Subcutaneous abdominal adipose tissue (tissue), 5 donors: ENCODE data around the gene TNXB.

ENCODE experiments used
- H3K27ac ChIP-seq: one replicate; pipeline ENCODE4 v1.7.0; 2013; ENCODE audit warnings: low read depth, mild to moderate bottlenecking, inconsistent platforms, low read length, moderate library complexity
- H3K27me3 ChIP-seq, 5 donors: one replicate each; pipeline ENCODE4 v1.7.0; 2013; ENCODE audit warnings: low read length in 5 of 5, inconsistent platforms in 1 of 5; ENCODE audit not compliant: control insufficient read depth in 5 of 5, insufficient read depth in 4 of 5
- H3K36me3 ChIP-seq, 5 donors: one replicate each; pipeline ENCODE4 v1.7.0; 2013; ENCODE audit warnings: low read length in 5 of 5; ENCODE audit not compliant: control insufficient read depth in 5 of 5, insufficient read depth in 5 of 5
- H3K4me1 ChIP-seq, 5 donors: one replicate each; pipeline ENCODE4 v1.7.0; 2013; ENCODE audit warnings: low read length in 5 of 5, mild to moderate bottlenecking in 3 of 5, moderate library complexity in 1 of 5; ENCODE audit not compliant: control insufficient read depth in 5 of 5, insufficient read depth in 5 of 5
- H3K4me3 ChIP-seq, 5 donors: one replicate each; pipeline ENCODE4 v1.7.0; 2013; ENCODE audit warnings: low read length in 5 of 5, low read depth in 1 of 5
- H3K9ac ChIP-seq, 5 donors: one replicate each; pipeline ENCODE4 v1.7.0; 2013; ENCODE audit warnings: low read length in 5 of 5, mild to moderate bottlenecking in 4 of 5, moderate library complexity in 3 of 5
- H3K9me3 ChIP-seq, 5 donors: one replicate each; pipeline ENCODE4 v1.7.0; 2013; ENCODE audit warnings: low read length in 5 of 5; ENCODE audit not compliant: control insufficient read depth in 5 of 5
- donor health status: healthy.
- donor health status: healthy.
- donor health status: healthy.
- donor health status: healthy.
- donor health status: healthy.

Gene TNXB

GRCh38 chr6:32127409-32127716, 18.2 kb upstream of the TNXB start:
- peaks cover 10 to 38% (median 34%) of the 10 kb centered on the region in 5 donors for H3K4me1 ChIP-seq
- peak overlapping the region; percentile 82 for H3K27ac ChIP-seq
- no peaks in the 10 kb centered on the region for H3K9me3 ChIP-seq
- peak overlapping the region; percentile 68 to 84 (median 77) for H3K9ac ChIP-seq
- H3K36me3 ChIP-seq = peaks cover 0 to 40% (median 30%) of the 10 kb centered on the region in 5 donors
- H3K27me3 ChIP-seq = no peaks in the 10 kb centered on the region
- H3K4me3 ChIP-seq = peak overlapping the region; percentile 92 to 100 (median 96)

- H3K4me1 ChIP-seq = peaks cover 10 to 38% (median 34%) of the 10 kb centered on the region in 5 donors
- peak overlapping the region; percentile 92 to 100 (median 96) for H3K4me3 ChIP-seq
- H3K9me3 ChIP-seq = no peaks in the 10 kb centered on the region
- H3K36me3 ChIP-seq = peaks cover 0 to 44% (median 35%) of the 10 kb centered on the region in 5 donors
- H3K27ac ChIP-seq = peak overlapping the region; percentile 82
- no peaks in the 10 kb centered on the region for H3K27me3 ChIP-seq
- peak overlapping the region; percentile 68 to 84 (median 77) for H3K9ac ChIP-seq
Observed at GRCh38 chr6:32126880-32127279, 17.7 kb upstream of the TNXB start.

GRCh38 chr6:32123681-32124080, 14.5 kb upstream of the TNXB start:
- Histone ChIP-seq H3K9ac (no peak overlapping the region), H3K27me3 (no peaks in the 10 kb centered on the region), H3K9me3 (no peaks in the 10 kb centered on the region), H3K36me3 (peaks cover 0 to 73% (median 56%) of the 10 kb centered on the region in 5 donors), H3K4me1 (peaks cover 11 to 31% (median 27%) of the 10 kb centered on the region in 5 donors), H3K27ac (no peak overlapping the region), H3K4me3 (no peak overlapping the region)

GRCh38 chr6:32120573-32121059, 11.5 kb upstream of the TNXB start:
- no peaks in the 10 kb centered on the region for H3K27me3 ChIP-seq
- no peak overlapping the region for H3K4me3 ChIP-seq
- H3K9ac ChIP-seq = no peak overlapping the region
- H3K36me3 ChIP-seq = peaks cover 2 to 89% (median 76%) of the 10 kb centered on the region in 5 donors
- H3K27ac ChIP-seq = no peak overlapping the region
- H3K4me1 ChIP-seq = peaks cover 6 to 14% (median 10%) of the 10 kb centered on the region in 5 donors
- H3K9me3 ChIP-seq = no peaks in the 10 kb centered on the region

- Histone ChIP-seq H3K9ac (no peak overlapping the region), H3K27me3 (no peaks in the 10 kb centered on the region)
Observed at GRCh38 chr6:32118782-32119628, 9.9 kb upstream of the TNXB start.

GRCh38 chr6:32117461-32117860, 8.3 kb upstream of the TNXB start:
- Histone ChIP-seq H3K27ac (no peak overlapping the region), H3K4me1 (peaks cover 19 to 34% (median 33%) of the 10 kb centered on the region in 5 donors), H3K9ac (no peak overlapping the region), H3K27me3 (no peaks in the 10 kb centered on the region), H3K4me3 (no peak overlapping the region), H3K9me3 (no peaks in the 10 kb centered on the region), H3K36me3 (peaks cover 2 to 67% (median 63%) of the 10 kb centered on the region in 5 donors)

More at GRCh38 chr6:32118782-32119628, 9.9 kb upstream of the TNXB start:
- H3K27ac ChIP-seq = peak overlapping the region; percentile 72
- peaks cover 9 to 21% (median 18%) of the 10 kb centered on the region in 5 donors for H3K4me1 ChIP-seq
- peak overlapping the region in 1 of 5 donors; percentile 13 for H3K4me3 ChIP-seq
- H3K9me3 ChIP-seq = no peaks in the 10 kb centered on the region
- H3K36me3 ChIP-seq = peaks cover 2 to 77% (median 71%) of the 10 kb centered on the region in 5 donors

- H3K4me1 ChIP-seq = peaks cover 19 to 42% (median 40%) of the 10 kb centered on the region in 5 donors
- H3K27ac ChIP-seq = no peak overlapping the region
Observed at GRCh38 chr6:32116674-32117073, 7.5 kb upstream of the TNXB start.

GRCh38 chr6:32115623-32116022, 6.5 kb upstream of the TNXB start:
- peaks cover 25 to 52% (median 50%) of the 10 kb centered on the region in 5 donors for H3K4me1 ChIP-seq
- peaks cover 2 to 51% (median 48%) of the 10 kb centered on the region in 5 donors for H3K36me3 ChIP-seq
- peaks cover 0 to 1% (median 0%) of the 10 kb centered on the region in 5 donors for H3K27me3 ChIP-seq
- H3K4me3 ChIP-seq = no peak overlapping the region
- H3K27ac ChIP-seq = no peak overlapping the region
- H3K9me3 ChIP-seq = no peaks in the 10 kb centered on the region
- H3K9ac ChIP-seq = no peak overlapping the region

More at GRCh38 chr6:32116674-32117073, 7.5 kb upstream of the TNXB start:
- H3K27me3 ChIP-seq = no peaks in the 10 kb centered on the region
- peak overlapping the region in 1 of 5 donors; percentile 15 for H3K9ac ChIP-seq
- no peaks in the 10 kb centered on the region for H3K9me3 ChIP-seq
- H3K36me3 ChIP-seq = peaks cover 2 to 61% (median 58%) of the 10 kb centered on the region in 5 donors
- no peak overlapping the region for H3K4me3 ChIP-seq

- Histone ChIP-seq H3K27ac (peak overlapping the region; percentile 60), H3K27me3 (peaks cover 0 to 7% (median 0%) of the 10 kb centered on the region in 5 donors), H3K9ac (peak overlapping the region in 1 of 5 donors; percentile 1), H3K36me3 (peaks cover 2 to 47% (median 44%) of the 10 kb centered on the region in 5 donors), H3K4me3 (no peak overlapping the region), H3K9me3 (no peaks in the 10 kb centered on the region), H3K4me1 (peaks cover 25 to 61% (median 58%) of the 10 kb centered on the region in 5 donors)
Observed at GRCh38 chr6:32114796-32115195, 5.7 kb upstream of the TNXB start.
